Measurements from ENCODE around the gene UBXN11. TPM values are rescaled to one million over a fixed set of nuclear protein-coding genes. Genes with fewer than 3 reads are reported as not detected.

UBXN11 gene
- total and polyA plus RNA-seq, 2 of the 13 experiments (the other 11 are each of a cell fraction or from before 2014, with no cell fraction given): 9.3 to 10.4 TPM

DNA sequence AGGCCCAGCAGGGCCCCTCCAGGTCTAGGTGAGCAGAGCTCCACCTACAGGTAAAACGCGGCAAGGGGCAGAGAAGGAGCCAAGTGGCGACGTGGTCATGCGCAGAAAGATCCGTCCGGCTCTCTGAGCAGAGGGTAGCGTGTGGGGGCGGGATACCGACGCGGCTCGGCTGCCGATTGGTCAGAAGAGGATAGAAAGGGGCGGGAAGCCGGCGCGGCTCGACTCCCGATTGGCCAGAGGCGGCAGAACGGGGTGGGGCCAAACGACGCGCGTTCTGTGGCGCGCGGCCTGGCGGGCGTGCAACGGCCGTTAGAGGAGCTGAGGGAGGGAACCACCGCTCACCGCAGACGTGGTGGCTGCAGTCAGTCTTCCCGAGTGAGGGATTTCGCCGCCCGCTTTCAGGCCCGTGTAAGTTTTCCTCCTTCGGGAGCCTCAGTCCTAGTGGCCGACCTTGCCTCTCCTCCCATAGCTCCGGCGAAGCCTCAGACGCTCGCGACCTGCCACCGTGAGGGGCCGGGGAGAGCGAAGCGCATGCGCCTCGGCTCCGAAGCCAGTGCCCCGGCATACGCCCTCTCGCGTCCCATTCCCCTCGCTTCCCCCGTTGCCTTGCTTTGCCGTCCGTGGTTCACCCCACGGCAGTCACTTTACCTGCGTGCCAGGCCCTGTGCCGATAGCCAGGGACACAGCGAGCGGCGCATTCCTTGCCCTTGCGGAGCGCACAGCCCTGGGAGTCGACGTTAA is 72.4 kb downstream of the UBXN11 start, which contains the start of gene CEP85 (continued):
- TF ChIP-seq HNRNPUL1 (IDR thresholded peaks at IDR 0.05; ENCODE audit: low read depth, low read length) (no peak), POLR2AphosphoS2 (IDR thresholded peaks at IDR 0.05; ENCODE audit: low read depth, low read length) (no peak), NCOA2 (CRISPR knock-in tag; IDR thresholded peaks at IDR 0.05) (no peak; the same call in 1 of the 2 replicates), ASH2L (IDR thresholded peaks at IDR 0.05; ENCODE audit: insufficient read length, low read depth, low read length) (peak; percentile 77), ZNF546 (CRISPR knock-in tag; conservative IDR thresholded peaks at IDR 0.05) (peak; percentile 66), SOX5 (CRISPR knock-in tag; IDR thresholded peaks at IDR 0.05; ENCODE audit: borderline replicate concordance) (no peak), SIN3A (IDR thresholded peaks at IDR 0.05; ENCODE audit: borderline replicate concordance, low read depth, low read length) (peak; percentile 66; the same call in 1 of the 2 replicates), KAT2B (IDR thresholded peaks at IDR 0.05; ENCODE audit: borderline replicate concordance, low read depth, low read length) (no peak), EEA1 (CRISPR knock-in tag; IDR thresholded peaks at IDR 0.05; ENCODE audit: borderline replicate concordance) (no peak), ZNF569 (CRISPR knock-in tag; IDR thresholded peaks at IDR 0.05; ENCODE audit: borderline replicate concordance) (0 out of 2 replicates have a peak, but pooled peaks have one; percentile 66), MXI1 (IDR thresholded peaks at IDR 0.05; ENCODE audit: borderline replicate concordance, low read depth, low read length) (peak; percentile 81; the same call in 1 of the 3 replicates)
- TF ChIP-seq, protein P1, sequence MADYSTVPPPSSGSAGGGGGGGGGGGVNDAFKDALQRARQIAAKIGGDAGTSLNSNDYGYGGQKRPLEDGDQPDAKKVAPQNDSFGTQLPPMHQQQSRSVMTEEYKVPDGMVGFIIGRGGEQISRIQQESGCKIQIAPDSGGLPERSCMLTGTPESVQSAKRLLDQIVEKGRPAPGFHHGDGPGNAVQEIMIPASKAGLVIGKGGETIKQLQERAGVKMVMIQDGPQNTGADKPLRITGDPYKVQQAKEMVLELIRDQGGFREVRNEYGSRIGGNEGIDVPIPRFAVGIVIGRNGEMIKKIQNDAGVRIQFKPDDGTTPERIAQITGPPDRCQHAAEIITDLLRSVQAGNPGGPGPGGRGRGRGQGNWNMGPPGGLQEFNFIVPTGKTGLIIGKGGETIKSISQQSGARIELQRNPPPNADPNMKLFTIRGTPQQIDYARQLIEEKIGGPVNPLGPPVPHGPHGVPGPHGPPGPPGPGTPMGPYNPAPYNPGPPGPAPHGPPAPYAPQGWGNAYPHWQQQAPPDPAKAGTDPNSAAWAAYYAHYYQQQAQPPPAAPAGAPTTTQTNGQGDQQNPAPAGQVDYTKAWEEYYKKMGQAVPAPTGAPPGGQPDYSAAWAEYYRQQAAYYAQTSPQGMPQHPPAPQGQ (CRISPR knock-in tag; IDR thresholded peaks at IDR 0.05; ENCODE audit: borderline replicate concordance): 0 out of 2 replicates have a peak, but pooled peaks have one; percentile 0
- TF ChIP-seq, protein P2, sequence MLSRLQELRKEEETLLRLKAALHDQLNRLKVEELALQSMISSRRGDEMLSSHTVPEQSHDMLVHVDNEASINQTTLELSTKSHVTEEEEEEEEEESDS (CRISPR knock-in tag; IDR thresholded peaks at IDR 0.05; ENCODE audit: borderline replicate concordance): no peak
- TF ChIP-seq, protein P3, sequence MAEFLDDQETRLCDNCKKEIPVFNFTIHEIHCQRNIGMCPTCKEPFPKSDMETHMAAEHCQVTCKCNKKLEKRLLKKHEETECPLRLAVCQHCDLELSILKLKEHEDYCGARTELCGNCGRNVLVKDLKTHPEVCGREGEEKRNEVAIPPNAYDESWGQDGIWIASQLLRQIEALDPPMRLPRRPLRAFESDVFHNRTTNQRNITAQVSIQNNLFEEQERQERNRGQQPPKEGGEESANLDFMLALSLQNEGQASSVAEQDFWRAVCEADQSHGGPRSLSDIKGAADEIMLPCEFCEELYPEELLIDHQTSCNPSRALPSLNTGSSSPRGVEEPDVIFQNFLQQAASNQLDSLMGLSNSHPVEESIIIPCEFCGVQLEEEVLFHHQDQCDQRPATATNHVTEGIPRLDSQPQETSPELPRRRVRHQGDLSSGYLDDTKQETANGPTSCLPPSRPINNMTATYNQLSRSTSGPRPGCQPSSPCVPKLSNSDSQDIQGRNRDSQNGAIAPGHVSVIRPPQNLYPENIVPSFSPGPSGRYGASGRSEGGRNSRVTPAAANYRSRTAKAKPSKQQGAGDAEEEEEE (CRISPR knock-in tag; IDR thresholded peaks at IDR 0.05; ENCODE audit: borderline replicate concordance): no peak
- TF ChIP-seq, protein P4, sequence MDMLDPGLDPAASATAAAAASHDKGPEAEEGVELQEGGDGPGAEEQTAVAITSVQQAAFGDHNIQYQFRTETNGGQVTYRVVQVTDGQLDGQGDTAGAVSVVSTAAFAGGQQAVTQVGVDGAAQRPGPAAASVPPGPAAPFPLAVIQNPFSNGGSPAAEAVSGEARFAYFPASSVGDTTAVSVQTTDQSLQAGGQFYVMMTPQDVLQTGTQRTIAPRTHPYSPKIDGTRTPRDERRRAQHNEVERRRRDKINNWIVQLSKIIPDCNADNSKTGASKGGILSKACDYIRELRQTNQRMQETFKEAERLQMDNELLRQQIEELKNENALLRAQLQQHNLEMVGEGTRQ (IDR thresholded peaks at IDR 0.05; ENCODE audit: low read depth, low read length): no peak
- TF ChIP-seq, protein P4 (CRISPR knock-in tag; IDR thresholded peaks at IDR 0.05; ENCODE audit: borderline replicate concordance): peak; percentile 36; the same call in 1 of the 2 replicates
- TF ChIP-seq, protein P5, sequence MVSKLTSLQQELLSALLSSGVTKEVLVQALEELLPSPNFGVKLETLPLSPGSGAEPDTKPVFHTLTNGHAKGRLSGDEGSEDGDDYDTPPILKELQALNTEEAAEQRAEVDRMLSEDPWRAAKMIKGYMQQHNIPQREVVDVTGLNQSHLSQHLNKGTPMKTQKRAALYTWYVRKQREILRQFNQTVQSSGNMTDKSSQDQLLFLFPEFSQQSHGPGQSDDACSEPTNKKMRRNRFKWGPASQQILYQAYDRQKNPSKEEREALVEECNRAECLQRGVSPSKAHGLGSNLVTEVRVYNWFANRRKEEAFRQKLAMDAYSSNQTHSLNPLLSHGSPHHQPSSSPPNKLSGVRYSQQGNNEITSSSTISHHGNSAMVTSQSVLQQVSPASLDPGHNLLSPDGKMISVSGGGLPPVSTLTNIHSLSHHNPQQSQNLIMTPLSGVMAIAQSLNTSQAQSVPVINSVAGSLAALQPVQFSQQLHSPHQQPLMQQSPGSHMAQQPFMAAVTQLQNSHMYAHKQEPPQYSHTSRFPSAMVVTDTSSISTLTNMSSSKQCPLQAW (CRISPR knock-in tag; IDR thresholded peaks at IDR 0.05): peak; percentile 74
- TF ChIP-seq, protein P6, sequence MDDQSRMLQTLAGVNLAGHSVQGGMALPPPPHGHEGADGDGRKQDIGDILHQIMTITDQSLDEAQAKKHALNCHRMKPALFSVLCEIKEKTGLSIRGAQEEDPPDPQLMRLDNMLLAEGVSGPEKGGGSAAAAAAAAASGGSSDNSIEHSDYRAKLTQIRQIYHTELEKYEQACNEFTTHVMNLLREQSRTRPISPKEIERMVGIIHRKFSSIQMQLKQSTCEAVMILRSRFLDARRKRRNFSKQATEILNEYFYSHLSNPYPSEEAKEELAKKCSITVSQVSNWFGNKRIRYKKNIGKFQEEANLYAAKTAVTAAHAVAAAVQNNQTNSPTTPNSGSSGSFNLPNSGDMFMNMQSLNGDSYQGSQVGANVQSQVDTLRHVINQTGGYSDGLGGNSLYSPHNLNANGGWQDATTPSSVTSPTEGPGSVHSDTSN (CRISPR knock-in tag; IDR thresholded peaks at IDR 0.05; ENCODE audit: borderline replicate concordance): no peak
